HepG2 (cell line): ENCODE measurements around the gene ESRP2. TPM values are rescaled to one million over a fixed set of nuclear protein-coding genes. Genes with fewer than 3 reads are reported as not detected.

Source experiments
- BCL6 ChIP-seq: IDR thresholded peaks from 2 replicates; pipeline ENCODE4 v1.6.1; 2016; ENCODE audit warnings: missing genetic modification reagents, missing compliant biosample characterization
- IRF2 ChIP-seq: IDR thresholded peaks from 2 replicates; pipeline ENCODE4 v1.6.1; 2018; ENCODE audit warnings: missing genetic modification reagents, missing compliant biosample characterization
- NCOA1 ChIP-seq: sonication (generic); formaldehyde crosslinking; IDR thresholded peaks from 2 replicates; pipeline ENCODE4 v1.9.0; 2021; ENCODE audit warnings: missing genetic modification reagents
- NCOA5 ChIP-seq: sonication (generic); formaldehyde crosslinking; IDR thresholded peaks from 2 replicates; pipeline ENCODE4 v1.4.0; 2020; ENCODE audit warnings: missing genetic modification reagents
- PITX1 ChIP-seq: sonication (generic); formaldehyde crosslinking; IDR thresholded peaks from 2 replicates; pipeline ENCODE4 v1.5.1; 2020; ENCODE audit warnings: mild to moderate bottlenecking, missing genetic modification reagents
- SALL1 ChIP-seq: sonication (generic); formaldehyde crosslinking; IDR thresholded peaks from 2 replicates; pipeline ENCODE4 v1.8.0; 2022; ENCODE audit warnings: mild to moderate bottlenecking, missing genetic modification reagents
- SCMH1 ChIP-seq: sonication (generic); formaldehyde crosslinking; IDR thresholded peaks from 2 replicates; pipeline ENCODE4 v1.9.0; 2021; ENCODE audit warnings: missing genetic modification reagents, mild to moderate bottlenecking, borderline replicate concordance
- SIN3B ChIP-seq: fragments of 150-350 bp; IDR thresholded peaks from 2 replicates; pipeline ENCODE4 v1.6.1; 2014; ENCODE audit warnings: low read length
- ZKSCAN8 ChIP-seq: IDR thresholded peaks from 2 replicates; pipeline ENCODE4 v1.6.1; 2016; ENCODE audit warnings: borderline replicate concordance, missing genetic modification reagents, missing compliant biosample characterization
- ZNF207 ChIP-seq: fragments of 450-650 bp; IDR thresholded peaks from 2 replicates; pipeline ENCODE4 v1.6.1; 2016; ENCODE audit warnings: antibody characterized with exemption, borderline replicate concordance
- ZNF660 ChIP-seq: sonication (generic); formaldehyde crosslinking; IDR thresholded peaks from 2 replicates; pipeline ENCODE4 v1.5.1; 2020; ENCODE audit warnings: mild to moderate bottlenecking, low read depth, missing genetic modification reagents, borderline replicate concordance
- ZNF782 ChIP-seq: sonication (generic); formaldehyde crosslinking; IDR thresholded peaks from 2 replicates; pipeline ENCODE4 v1.4.0; 2020; ENCODE audit warnings: missing genetic modification reagents, mild to moderate bottlenecking, borderline replicate concordance
- ZNF883 ChIP-seq: sonication (generic); formaldehyde crosslinking; IDR thresholded peaks from 2 replicates; pipeline ENCODE4 v1.5.1; 2020; ENCODE audit warnings: mild to moderate bottlenecking, missing genetic modification reagents; ENCODE audit errors: not compliant biosample characterization
- polyA plus RNA-seq, 8 experiments: library from polyadenylated mRNA; depleted of rRNA in 3 of 8; stranded (reverse) in 7 of 8; unstranded in 1 of 8; fragments of >200 nt; fragmentation: Illumina TruSeq in 4 of 8; extraction: Trizol in 4 of 8; gene quantifications; 2 replicates each; pipeline versions ENCODE4 v1.2.1 to v1.2.3, GENCODE V29; 2011 to 2016; ENCODE audit warnings: low read depth in 4 of 8, missing spikeins in 1 of 8, mixed read lengths in 1 of 8; ENCODE audit not compliant: insufficient read depth in 1 of 8
- total RNA-seq, 5 experiments: library from RNA; depleted of rRNA; stranded (reverse); fragments of >200 nt; fragmentation: Illumina TruSeq; extraction: Trizol; gene quantifications; 2 replicates each; pipeline ENCODE4 v1.2.3, GENCODE V29; 2016; ENCODE audit warnings: low read depth in 1 of 5
- TF ChIP-seq, protein P1 (sequence below): IDR thresholded peaks from 2 replicates; pipeline ENCODE4 v1.6.1; 2016; ENCODE audit warnings: missing compliant biosample characterization, missing genetic modification reagents, borderline replicate concordance
- TF ChIP-seq, protein P2 (sequence below): sonication (generic); formaldehyde crosslinking; IDR thresholded peaks from 2 replicates; pipeline ENCODE4 v1.5.0; 2020; ENCODE audit warnings: mild to moderate bottlenecking, missing genetic modification reagents, borderline replicate concordance
- TF ChIP-seq, protein P3 (sequence below): sonication (generic); formaldehyde crosslinking; IDR thresholded peaks from 2 replicates; pipeline ENCODE4 v1.8.0; 2022; ENCODE audit warnings: missing genetic modification reagents, mild to moderate bottlenecking, borderline replicate concordance
- TF ChIP-seq, protein P4 (sequence below): sonication (generic); formaldehyde crosslinking; IDR thresholded peaks from 2 replicates; pipeline ENCODE4 v1.8.0; 2022; ENCODE audit warnings: mild to moderate bottlenecking, missing genetic modification reagents, borderline replicate concordance
- TF ChIP-seq, protein P5 (sequence below): sonication (generic); formaldehyde crosslinking; IDR thresholded peaks from 2 replicates; pipeline ENCODE4 v1.5.1; 2020; ENCODE audit warnings: missing genetic modification reagents, mild to moderate bottlenecking, borderline replicate concordance

ESRP2 gene
- total and polyA plus RNA-seq, 2 of the 13 experiments (the other 11 are each of a cell fraction or from before 2014, with no cell fraction given), result 21.1 to 32.4 TPM

DNA sequence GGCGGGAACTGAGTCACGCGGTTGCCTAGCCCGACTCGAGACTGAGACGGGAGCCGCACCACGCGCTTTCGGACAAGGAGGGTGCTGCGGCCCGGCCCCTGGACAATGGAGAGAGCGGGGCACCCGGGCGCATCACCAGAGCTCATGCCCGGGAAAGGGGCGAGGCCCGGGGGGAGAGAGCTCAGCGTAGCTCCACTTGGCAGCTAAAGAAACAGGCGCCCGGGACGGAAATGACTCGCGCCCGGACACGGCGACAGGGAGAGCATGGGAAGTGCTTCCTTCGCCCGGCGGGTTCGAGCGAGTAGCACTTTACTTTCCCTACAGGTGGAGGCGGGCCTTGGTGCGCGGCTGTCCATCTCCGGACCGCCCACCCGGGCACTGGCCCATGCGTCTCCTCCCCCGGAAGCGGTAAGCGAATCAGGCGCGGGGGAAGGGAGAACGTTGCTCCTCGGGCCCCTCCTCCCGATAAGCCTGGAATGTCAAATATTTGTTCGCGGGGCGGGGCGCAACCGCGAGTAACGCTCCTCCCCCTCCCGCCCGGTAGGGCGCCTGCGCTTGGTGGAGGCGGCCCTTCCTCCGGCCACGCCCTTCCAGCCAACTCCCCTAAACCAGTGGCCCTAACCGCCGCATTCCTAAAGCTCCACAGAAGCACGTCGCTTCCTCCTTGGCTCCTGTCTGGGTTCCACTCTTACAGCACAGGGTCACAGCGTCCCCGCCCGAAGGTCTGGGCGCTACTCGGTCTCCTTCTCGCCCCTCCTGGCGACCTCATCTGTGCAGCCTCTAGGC lies 1.5 kb upstream of the ESRP2 start (continued):
- TF ChIP-seq BCL6 (peak; percentile 75), ZNF782 (CRISPR knock-in tag) (no peak), PITX1 (CRISPR knock-in tag) (peak; percentile 88), ZNF207 (no peak), NCOA5 (CRISPR knock-in tag) (0 out of 2 replicates have a peak, but pooled peaks have one; percentile 26), SCMH1 (CRISPR knock-in tag) (no peak), SIN3B (no peak; the same call in 1 of the 2 replicates), IRF2 (CRISPR knock-in tag) (peak; percentile 86), SALL1 (peak; percentile 91), ZNF883 (CRISPR knock-in tag) (no peak), NCOA1 (peak; percentile 32; the same call in 1 of the 2 replicates), ZNF660 (CRISPR knock-in tag) (no peak), ZKSCAN8 (CRISPR knock-in tag) (peak; percentile 71)
- TF ChIP-seq, protein P1, sequence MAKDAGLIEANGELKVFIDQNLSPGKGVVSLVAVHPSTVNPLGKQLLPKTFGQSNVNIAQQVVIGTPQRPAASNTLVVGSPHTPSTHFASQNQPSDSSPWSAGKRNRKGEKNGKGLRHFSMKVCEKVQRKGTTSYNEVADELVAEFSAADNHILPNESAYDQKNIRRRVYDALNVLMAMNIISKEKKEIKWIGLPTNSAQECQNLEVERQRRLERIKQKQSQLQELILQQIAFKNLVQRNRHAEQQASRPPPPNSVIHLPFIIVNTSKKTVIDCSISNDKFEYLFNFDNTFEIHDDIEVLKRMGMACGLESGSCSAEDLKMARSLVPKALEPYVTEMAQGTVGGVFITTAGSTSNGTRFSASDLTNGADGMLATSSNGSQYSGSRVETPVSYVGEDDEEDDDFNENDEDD (CRISPR knock-in tag), result peak; percentile 48; the same call in 1 of the 2 replicates
- TF ChIP-seq, protein P2, sequence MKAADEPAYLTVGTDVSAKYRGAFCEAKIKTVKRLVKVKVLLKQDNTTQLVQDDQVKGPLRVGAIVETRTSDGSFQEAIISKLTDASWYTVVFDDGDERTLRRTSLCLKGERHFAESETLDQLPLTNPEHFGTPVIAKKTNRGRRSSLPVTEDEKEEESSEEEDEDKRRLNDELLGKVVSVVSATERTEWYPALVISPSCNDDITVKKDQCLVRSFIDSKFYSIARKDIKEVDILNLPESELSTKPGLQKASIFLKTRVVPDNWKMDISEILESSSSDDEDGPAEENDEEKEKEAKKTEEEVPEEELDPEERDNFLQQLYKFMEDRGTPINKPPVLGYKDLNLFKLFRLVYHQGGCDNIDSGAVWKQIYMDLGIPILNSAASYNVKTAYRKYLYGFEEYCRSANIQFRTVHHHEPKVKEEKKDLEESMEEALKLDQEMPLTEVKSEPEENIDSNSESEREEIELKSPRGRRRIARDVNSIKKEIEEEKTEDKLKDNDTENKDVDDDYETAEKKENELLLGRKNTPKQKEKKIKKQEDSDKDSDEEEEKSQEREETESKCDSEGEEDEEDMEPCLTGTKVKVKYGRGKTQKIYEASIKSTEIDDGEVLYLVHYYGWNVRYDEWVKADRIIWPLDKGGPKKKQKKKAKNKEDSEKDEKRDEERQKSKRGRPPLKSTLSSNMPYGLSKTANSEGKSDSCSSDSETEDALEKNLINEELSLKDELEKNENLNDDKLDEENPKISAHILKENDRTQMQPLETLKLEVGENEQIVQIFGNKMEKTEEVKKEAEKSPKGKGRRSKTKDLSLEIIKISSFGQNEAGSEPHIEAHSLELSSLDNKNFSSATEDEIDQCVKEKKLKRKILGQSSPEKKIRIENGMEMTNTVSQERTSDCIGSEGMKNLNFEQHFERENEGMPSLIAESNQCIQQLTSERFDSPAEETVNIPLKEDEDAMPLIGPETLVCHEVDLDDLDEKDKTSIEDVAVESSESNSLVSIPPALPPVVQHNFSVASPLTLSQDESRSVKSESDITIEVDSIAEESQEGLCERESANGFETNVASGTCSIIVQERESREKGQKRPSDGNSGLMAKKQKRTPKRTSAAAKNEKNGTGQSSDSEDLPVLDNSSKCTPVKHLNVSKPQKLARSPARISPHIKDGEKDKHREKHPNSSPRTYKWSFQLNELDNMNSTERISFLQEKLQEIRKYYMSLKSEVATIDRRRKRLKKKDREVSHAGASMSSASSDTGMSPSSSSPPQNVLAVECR, result peak; percentile 91
- TF ChIP-seq, protein P3, sequence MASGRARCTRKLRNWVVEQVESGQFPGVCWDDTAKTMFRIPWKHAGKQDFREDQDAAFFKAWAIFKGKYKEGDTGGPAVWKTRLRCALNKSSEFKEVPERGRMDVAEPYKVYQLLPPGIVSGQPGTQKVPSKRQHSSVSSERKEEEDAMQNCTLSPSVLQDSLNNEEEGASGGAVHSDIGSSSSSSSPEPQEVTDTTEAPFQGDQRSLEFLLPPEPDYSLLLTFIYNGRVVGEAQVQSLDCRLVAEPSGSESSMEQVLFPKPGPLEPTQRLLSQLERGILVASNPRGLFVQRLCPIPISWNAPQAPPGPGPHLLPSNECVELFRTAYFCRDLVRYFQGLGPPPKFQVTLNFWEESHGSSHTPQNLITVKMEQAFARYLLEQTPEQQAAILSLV (CRISPR knock-in tag), result peak; percentile 80
- TF ChIP-seq, protein P4, sequence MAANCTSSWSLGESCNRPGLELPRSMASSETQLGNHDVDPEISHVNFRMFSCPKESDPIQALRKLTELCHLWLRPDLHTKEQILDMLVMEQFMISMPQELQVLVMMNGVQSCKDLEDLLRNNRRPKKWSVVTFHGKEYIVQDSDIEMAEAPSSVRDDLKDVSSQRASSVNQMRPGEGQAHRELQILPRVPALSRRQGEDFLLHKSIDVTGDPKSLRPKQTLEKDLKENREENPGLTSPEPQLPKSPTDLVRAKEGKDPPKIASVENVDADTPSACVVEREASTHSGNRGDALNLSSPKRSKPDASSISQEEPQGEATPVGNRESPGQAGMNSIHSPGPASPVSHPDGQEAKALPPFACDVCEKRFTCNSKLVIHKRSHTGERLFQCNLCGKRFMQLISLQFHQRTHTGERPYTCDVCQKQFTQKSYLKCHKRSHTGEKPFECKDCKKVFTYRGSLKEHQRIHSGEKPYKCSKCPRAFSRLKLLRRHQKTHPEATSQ (CRISPR knock-in tag), result no peak
- TF ChIP-seq, protein P5, sequence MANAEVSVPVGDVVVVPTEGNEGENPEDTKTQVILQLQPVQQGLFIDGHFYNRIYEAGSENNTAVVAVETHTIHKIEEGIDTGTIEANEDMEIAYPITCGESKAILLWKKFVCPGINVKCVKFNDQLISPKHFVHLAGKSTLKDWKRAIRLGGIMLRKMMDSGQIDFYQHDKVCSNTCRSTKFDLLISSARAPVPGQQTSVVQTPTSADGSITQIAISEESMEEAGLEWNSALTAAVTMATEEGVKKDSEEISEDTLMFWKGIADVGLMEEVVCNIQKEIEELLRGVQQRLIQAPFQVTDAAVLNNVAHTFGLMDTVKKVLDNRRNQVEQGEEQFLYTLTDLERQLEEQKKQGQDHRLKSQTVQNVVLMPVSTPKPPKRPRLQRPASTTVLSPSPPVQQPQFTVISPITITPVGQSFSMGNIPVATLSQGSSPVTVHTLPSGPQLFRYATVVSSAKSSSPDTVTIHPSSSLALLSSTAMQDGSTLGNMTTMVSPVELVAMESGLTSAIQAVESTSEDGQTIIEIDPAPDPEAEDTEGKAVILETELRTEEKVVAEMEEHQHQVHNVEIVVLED, result peak; percentile 74
